Right lobe of liver (tissue), 4 donors: ENCODE results near the gene CLPTM1L.
"Not testable (repeated sequence)": the region's sequence is repeated elsewhere in the genome, so short reads cannot be mapped to it uniquely, and the experiment has no call there.

Experiments
- CTCF ChIP-seq, 4 donors: fragments of 200-600 bp in 3 of 4; fragments of 450-650 bp in 1 of 4; IDR thresholded peaks; one replicate each; pipeline versions ENCODE4 v1.5.1 to v1.8.0; 2016 to 2022; ENCODE audit warnings: antibody characterized with exemption in 4 of 4, mild to moderate bottlenecking in 2 of 4
- POLR2A ChIP-seq: fragments of 450-650 bp; IDR thresholded peaks from one replicate; pipeline ENCODE4 v1.6.1; 2017; ENCODE audit warnings: antibody characterized with exemption, mild to moderate bottlenecking
- donor health status: DM: no; HTN: no; CAD: no.
- donor health status: DM: no; HTN: no; CAD: no.
- donor health status: DM: no; HTN: yes; CAD: no.

DNA sequence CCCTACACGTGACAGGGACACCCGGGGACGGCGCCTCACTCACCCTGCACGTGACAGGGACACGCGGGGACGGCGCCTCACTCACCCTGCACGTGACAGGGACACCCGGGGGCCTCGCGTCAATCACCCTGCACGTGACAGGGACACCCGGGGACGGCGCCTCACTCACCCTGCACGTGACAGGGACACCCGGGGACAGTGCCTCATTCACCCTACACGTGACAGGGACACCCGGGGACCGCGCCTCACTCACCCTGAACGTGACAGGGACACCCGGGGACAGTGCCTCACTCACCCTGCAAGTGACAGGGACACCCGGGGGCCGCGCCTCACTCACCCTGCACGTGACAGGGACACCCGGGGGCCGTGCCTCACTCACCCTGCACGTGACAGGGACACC, 55.3 kb downstream of the CLPTM1L start:
- not testable (repeated sequence) for TF ChIP-seq CTCF (IDR thresholded peaks at IDR 0.05); POLR2A
